Astrocyte (in vitro differentiated cells and primary cell): ENCODE data around the gene ZCCHC24. TPM values are rescaled to one million over a fixed set of nuclear protein-coding genes. Genes with fewer than 3 reads are reported as not detected.

ENCODE experiments used
- DNase-seq: peaks from one replicate; pipeline ENCODE4 v3.0.0-alpha.2; 2010; ENCODE audit warnings: low read depth
- FAIRE-seq: peaks from 2 replicates; lab custom pipeline; 2011; peaks lifted over from hg19 to GRCh38; lab: Jason Lieb, UNC
- H2AFZ ChIP-seq: 2 replicates; pipeline ENCODE4 v1.6.0; 2012; ENCODE audit warnings: low read depth, low read length, inconsistent platforms
- H3K27ac ChIP-seq: 2 replicates; pipeline ENCODE4 v1.5.1; 2011; ENCODE audit warnings: low read depth, low read length, inconsistent platforms
- H3K27me3 ChIP-seq: 2 replicates; pipeline ENCODE4 v1.6.0; 2011; ENCODE audit warnings: low read length, inconsistent platforms; ENCODE audit not compliant: insufficient read depth
- H3K36me3 ChIP-seq: 2 replicates; pipeline ENCODE4 v1.5.1; 2011; ENCODE audit warnings: low read length, inconsistent platforms; ENCODE audit not compliant: insufficient read depth
- H3K4me1 ChIP-seq: 2 replicates; pipeline ENCODE4 v1.5.1; 2011; ENCODE audit warnings: low read length, inconsistent platforms; ENCODE audit not compliant: insufficient read depth
- H3K4me2 ChIP-seq: 2 replicates; pipeline ENCODE4 v1.6.0; 2012; ENCODE audit warnings: low read length, inconsistent platforms
- H3K4me3 ChIP-seq: 2 replicates; pipeline ENCODE4 v1.5.1; 2011; ENCODE audit warnings: low read depth, mild to moderate bottlenecking, low read length, inconsistent platforms; ENCODE audit not compliant: insufficient read depth
- H3K79me2 ChIP-seq: 2 replicates; pipeline ENCODE4 v1.6.0; 2012; ENCODE audit warnings: mild to moderate bottlenecking, low read length, inconsistent platforms; ENCODE audit not compliant: insufficient read depth
- H3K9ac ChIP-seq: 2 replicates; pipeline ENCODE4 v1.6.0; 2012; ENCODE audit warnings: mild to moderate bottlenecking, low read length, inconsistent platforms
- H3K9me3 ChIP-seq: 2 replicates; pipeline ENCODE4 v1.5.1; 2012; ENCODE audit warnings: low read depth, mild to moderate bottlenecking, low read length, inconsistent platforms; ENCODE audit not compliant: insufficient read depth
- H4K20me1 ChIP-seq: 2 replicates; pipeline ENCODE4 v1.6.0; 2012; ENCODE audit warnings: low read length, inconsistent platforms; ENCODE audit not compliant: insufficient read depth
- H3K27ac Mint-ChIP-seq: one replicate; pipeline ENCODE4 v1.8.0; 2021; ENCODE audit warnings: mild to moderate bottlenecking, mixed read lengths; ENCODE audit not compliant: unreplicated experiment
- H3K27me3 Mint-ChIP-seq: one replicate; pipeline ENCODE4 v1.8.0; 2021; ENCODE audit warnings: low read depth, mixed read lengths; ENCODE audit not compliant: unreplicated experiment
- H3K36me3 Mint-ChIP-seq: one replicate; pipeline ENCODE4 v1.8.0; 2021; ENCODE audit warnings: low read depth, mixed read lengths; ENCODE audit not compliant: unreplicated experiment
- H3K4me1 Mint-ChIP-seq: one replicate; pipeline ENCODE4 v1.8.0; 2021; ENCODE audit warnings: low read depth, mixed read lengths; ENCODE audit not compliant: unreplicated experiment
- H3K4me3 Mint-ChIP-seq: one replicate; pipeline ENCODE4 v1.8.0; 2021; ENCODE audit warnings: mild to moderate bottlenecking, moderate library complexity, mixed read lengths; ENCODE audit not compliant: unreplicated experiment
- H3K9me3 Mint-ChIP-seq: one replicate; pipeline ENCODE4 v1.8.0; 2021; ENCODE audit warnings: mild to moderate bottlenecking, mixed read lengths; ENCODE audit not compliant: unreplicated experiment
- CTCF ChIP-seq: IDR thresholded peaks from 2 replicates; pipeline ENCODE4 v1.5.1; 2011; ENCODE audit warnings: low read depth, mild to moderate bottlenecking, inconsistent platforms, low read length, moderate library complexity; ENCODE audit not compliant: insufficient read depth
- EZH2 ChIP-seq: IDR thresholded peaks from 2 replicates; pipeline ENCODE4 v1.6.1; 2012; ENCODE audit warnings: mild to moderate bottlenecking, low read length, inconsistent platforms; ENCODE audit not compliant: insufficient read depth
- total RNA-seq: library from RNA; stranded (reverse); gene quantifications from 2 replicates; pipeline ENCODE4 v1.2.1, GENCODE V29; 2021

The ZCCHC24 gene
- total RNA-seq, 1 donor from 2014 or later, result 21.4 TPM

- peaks cover 14% of the 10 kb centered on the region for H3K4me1 ChIP-seq
- no peaks in the 10 kb centered on the region for H3K9me3 Mint-ChIP-seq
- H4K20me1 ChIP-seq, result peaks cover 4% of the 10 kb centered on the region
- no peak overlapping the region for H3K4me2 ChIP-seq
- peaks cover 16% of the 10 kb centered on the region for H3K4me1 Mint-ChIP-seq
- no peak overlapping the region for H2AFZ ChIP-seq
- no peak overlapping the region for H3K4me3 Mint-ChIP-seq
- H3K27me3 ChIP-seq, result no peaks in the 10 kb centered on the region
- DNase-seq (no peak), FAIRE-seq (no peak)
- no peaks in the 10 kb centered on the region for H3K9me3 ChIP-seq
- H3K27ac Mint-ChIP-seq, result no peak overlapping the region
- no peak overlapping the region for H3K9ac ChIP-seq
- H3K79me2 ChIP-seq, result no peaks in the 10 kb centered on the region
- H3K36me3 Mint-ChIP-seq, result peaks cover 6% of the 10 kb centered on the region
- no peaks in the 10 kb centered on the region for H3K27me3 Mint-ChIP-seq
- TF ChIP-seq EZH2, result no peak
- no peak for TF ChIP-seq CTCF
- H3K4me3 ChIP-seq, result no peak overlapping the region
- H3K27ac ChIP-seq, result no peak overlapping the region
- peaks cover 9% of the 10 kb centered on the region for H3K36me3 ChIP-seq
Measured at GRCh38 chr10:79386637-79387465, 58.6 kb downstream of the ZCCHC24 start.

- Histone ChIP-seq H3K36me3 (peaks cover 8% of the 10 kb centered on the region), H3K9me3 (no peaks in the 10 kb centered on the region), H2AFZ (no peak overlapping the region), H3K27ac (no peak overlapping the region), H3K9ac (no peak overlapping the region), H3K4me3 (no peak overlapping the region), H3K79me2 (no peaks in the 10 kb centered on the region), H3K27me3 (no peaks in the 10 kb centered on the region), H3K4me1 (peaks cover 17% of the 10 kb centered on the region), H3K4me2 (no peak overlapping the region), H4K20me1 (peaks cover 4% of the 10 kb centered on the region)
- no peak for TF ChIP-seq CTCF
- no peak for TF ChIP-seq EZH2
- H3K36me3 Mint-ChIP-seq, result peaks cover 2% of the 10 kb centered on the region
- FAIRE-seq (no peak), DNase-seq (no peak)
- no peaks in the 10 kb centered on the region for H3K9me3 Mint-ChIP-seq
- no peak overlapping the region for H3K4me3 Mint-ChIP-seq
- peaks cover 16% of the 10 kb centered on the region for H3K4me1 Mint-ChIP-seq
- no peak overlapping the region for H3K27ac Mint-ChIP-seq
- no peaks in the 10 kb centered on the region for H3K27me3 Mint-ChIP-seq
Measured at GRCh38 chr10:79385804-79386531, 59.5 kb downstream of the ZCCHC24 start.
